Measurements from ENCODE around the gene PTPRN2.

PTPRN2 gene

GRCh38 chr7:158322616-158323530 lies 264.8 kb downstream of the PTPRN2 start:
- TF ChIP-seq, protein P1, sequence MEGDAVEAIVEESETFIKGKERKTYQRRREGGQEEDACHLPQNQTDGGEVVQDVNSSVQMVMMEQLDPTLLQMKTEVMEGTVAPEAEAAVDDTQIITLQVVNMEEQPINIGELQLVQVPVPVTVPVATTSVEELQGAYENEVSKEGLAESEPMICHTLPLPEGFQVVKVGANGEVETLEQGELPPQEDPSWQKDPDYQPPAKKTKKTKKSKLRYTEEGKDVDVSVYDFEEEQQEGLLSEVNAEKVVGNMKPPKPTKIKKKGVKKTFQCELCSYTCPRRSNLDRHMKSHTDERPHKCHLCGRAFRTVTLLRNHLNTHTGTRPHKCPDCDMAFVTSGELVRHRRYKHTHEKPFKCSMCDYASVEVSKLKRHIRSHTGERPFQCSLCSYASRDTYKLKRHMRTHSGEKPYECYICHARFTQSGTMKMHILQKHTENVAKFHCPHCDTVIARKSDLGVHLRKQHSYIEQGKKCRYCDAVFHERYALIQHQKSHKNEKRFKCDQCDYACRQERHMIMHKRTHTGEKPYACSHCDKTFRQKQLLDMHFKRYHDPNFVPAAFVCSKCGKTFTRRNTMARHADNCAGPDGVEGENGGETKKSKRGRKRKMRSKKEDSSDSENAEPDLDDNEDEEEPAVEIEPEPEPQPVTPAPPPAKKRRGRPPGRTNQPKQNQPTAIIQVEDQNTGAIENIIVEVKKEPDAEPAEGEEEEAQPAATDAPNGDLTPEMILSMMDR (IDR thresholded peaks at IDR 0.05): no peak
- peak; percentile 55 for DNase-seq (ENCODE audit: low spot score)
- H3K4me3 ChIP-seq: no peak overlapping the region
- H3K27ac ChIP-seq: no peak overlapping the region

GRCh38 chr7:158321936-158322615 lies 265.5 kb downstream of the PTPRN2 start:
- no peak overlapping the region for H3K4me3 ChIP-seq
- DNase-seq (ENCODE audit: low spot score): peak; percentile 59
- TF ChIP-seq, protein P1 (IDR thresholded peaks at IDR 0.05): no peak
- no peak overlapping the region for H3K27ac ChIP-seq

- no peak overlapping the region for H3K27ac ChIP-seq
- H3K4me3 ChIP-seq: no peak overlapping the region
- DNase-seq (ENCODE audit: low spot score): peak; percentile 49
- TF ChIP-seq, protein P1 (IDR thresholded peaks at IDR 0.05): no peak
These were observed 266.4 kb downstream of the PTPRN2 start for GRCh38 chr7:158321056-158321700.

DNA sequence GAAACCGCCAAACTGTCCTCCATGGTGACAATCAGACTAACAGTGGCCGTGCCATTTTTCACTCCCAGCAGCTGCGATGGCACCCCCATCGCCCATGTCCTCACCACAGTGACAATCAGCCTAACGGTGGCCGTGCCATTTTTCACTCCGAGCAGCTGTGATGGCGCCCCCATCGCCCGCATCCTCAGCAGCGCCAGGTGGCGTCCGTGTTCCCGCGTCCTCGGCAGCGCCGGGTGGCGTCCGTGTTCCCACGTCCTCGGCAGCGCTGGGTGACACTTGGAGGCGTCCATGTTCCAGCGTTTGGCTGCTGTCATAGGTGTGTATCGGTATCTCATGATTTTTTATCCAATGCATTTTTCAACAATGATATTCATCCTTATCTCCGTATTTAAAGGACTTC lies 267.3 kb downstream of the PTPRN2 start:
- TF ChIP-seq, protein P1 (IDR thresholded peaks at IDR 0.05): no peak

DNA sequence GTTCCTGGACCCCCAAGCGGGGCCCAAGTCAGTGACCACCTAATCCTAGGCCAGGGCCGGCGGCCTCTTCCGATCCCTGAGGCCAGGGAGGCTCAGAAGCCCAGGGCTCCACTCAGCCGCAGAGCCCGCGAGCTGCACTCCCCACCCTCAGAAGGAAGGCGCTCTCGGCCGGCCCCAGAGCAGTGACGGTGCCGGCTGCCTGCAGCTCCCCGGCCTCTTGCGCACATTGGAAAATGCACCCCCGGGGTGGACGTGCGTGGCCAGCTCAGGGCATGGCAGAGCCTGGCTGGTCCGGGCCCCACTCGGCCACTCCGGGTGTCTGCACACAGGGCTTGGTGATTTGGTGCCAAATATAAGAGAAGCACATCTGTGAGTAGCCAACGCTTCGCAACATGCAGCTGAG lies 269.1 kb downstream of the PTPRN2 start:
- Histone ChIP-seq H3K4me3 (no peak overlapping the region), H3K27ac (no peak overlapping the region)
- DNase-seq (ENCODE audit: low spot score): no peak
- TF ChIP-seq, protein P1 (IDR thresholded peaks at IDR 0.05): no peak

More for the DNA sequence above, 267.3 kb downstream of the PTPRN2 start:
- DNase-seq (ENCODE audit: low spot score): no peak
- Histone ChIP-seq H3K4me3 (no peak overlapping the region), H3K27ac (no peak overlapping the region)

- peak overlapping the region; percentile 34 for H3K4me3 ChIP-seq
- DNase-seq (ENCODE audit: low spot score): no peak
- TF ChIP-seq, protein P1 (IDR thresholded peaks at IDR 0.05): no peak
- no peak overlapping the region for H3K27ac ChIP-seq
These were observed 270.1 kb downstream of the PTPRN2 start for GRCh38 chr7:158317238-158318205.
